HT1080 (cell line): ENCODE data around the gene CCNI. TPM values are rescaled to one million over a fixed set of nuclear protein-coding genes. Genes with fewer than 3 reads are reported as not detected.

Source experiments
- DNase-seq: peaks from one replicate; pipeline ENCODE4 v3.0.0-alpha.2; 2015; ENCODE audit warnings: low read depth
- total RNA-seq: library from RNA; depleted of rRNA; stranded (reverse); fragments of >200 nt; shearing (Covaris generic); gene quantifications from 2 replicates; pipeline ENCODE4 v1.2.3, GENCODE V29; 2014; rRNA removed

The CCNI gene
- total RNA-seq, 1 experiment from 2014 or later: 108 TPM

GRCh38 chr4:77007358-77008230 is 68.2 kb downstream of the CCNI start:
- DNase-seq: peak; percentile 75

- DNase-seq: no peak
Measured at GRCh38 chr4:77006753-77007353, 68.9 kb downstream of the CCNI start.

GRCh38 chr4:77003400-77003799 is 72.4 kb downstream of the CCNI start:
- DNase-seq: peak; percentile 43

DNA sequence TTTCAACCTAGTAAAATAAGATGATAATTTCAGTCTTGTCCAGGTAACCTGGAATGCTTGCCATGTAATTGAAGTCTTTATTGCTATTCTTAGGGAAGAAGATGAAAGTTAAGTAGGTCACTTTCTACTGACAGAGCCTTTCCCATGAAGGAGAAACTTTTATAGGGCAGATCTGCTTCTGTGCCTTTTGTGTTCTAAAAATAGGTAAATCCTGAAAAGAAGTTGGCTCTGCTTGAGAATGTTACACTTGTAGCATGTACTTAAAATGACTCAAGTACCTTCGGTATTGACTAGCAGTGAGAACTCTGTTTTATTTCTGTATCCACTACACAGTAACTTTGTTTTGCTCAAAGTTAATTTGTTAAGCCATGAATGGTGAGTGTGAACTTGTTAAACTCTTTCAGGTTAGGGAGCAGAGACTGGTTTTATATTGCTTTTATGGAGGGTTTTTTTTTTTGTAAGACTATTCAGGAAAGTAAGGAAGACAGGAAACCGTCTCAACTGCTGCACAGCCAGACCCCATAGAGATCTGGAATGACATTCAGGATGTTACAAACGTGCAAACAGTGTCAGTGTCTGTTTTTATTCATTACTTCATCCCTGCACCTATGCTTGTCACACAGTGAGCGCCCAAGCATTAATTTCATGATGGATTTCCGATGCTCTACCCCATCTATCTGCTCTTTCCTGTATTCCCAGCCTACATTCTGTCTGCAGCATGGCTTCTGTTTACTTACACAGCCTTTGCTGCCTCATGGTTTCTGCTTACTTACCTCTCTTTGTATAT is 73.3 kb downstream of the CCNI start:
- no peak for DNase-seq

- peak; percentile 84 for DNase-seq
Measured at GRCh38 chr4:77001907-77002306, 73.9 kb downstream of the CCNI start.

DNA sequence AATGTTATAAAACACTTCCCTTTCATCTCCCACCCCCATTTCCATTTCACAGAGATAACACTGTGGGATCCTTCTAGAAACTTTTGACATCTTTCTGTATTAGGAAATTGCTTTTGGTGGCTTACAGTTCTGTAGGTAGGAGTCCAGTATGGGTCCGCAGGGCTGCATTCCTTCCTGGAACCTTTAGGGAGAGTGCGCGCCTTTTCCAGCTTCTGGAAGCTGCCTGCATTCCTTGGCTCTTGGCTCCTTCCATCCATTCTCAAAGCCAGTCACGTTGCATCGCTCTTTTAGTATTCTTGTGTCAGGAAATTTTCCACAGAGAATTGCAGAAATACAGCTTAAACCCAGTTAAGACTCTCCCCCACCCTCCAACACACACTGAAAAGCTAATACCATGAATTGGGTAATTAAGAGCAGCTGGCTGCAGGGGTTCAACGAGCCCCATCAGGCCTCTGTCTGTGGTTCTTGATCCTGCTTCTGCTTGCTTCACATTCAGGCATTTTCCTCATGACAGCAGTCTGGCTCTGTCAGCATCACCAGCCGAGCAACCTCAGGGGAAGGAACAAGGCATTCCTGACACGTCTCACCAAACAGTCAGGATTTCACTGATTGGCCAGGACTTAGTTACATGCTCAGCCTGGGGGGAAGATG is 77.4 kb downstream of the CCNI start:
- DNase-seq: no peak

DNA sequence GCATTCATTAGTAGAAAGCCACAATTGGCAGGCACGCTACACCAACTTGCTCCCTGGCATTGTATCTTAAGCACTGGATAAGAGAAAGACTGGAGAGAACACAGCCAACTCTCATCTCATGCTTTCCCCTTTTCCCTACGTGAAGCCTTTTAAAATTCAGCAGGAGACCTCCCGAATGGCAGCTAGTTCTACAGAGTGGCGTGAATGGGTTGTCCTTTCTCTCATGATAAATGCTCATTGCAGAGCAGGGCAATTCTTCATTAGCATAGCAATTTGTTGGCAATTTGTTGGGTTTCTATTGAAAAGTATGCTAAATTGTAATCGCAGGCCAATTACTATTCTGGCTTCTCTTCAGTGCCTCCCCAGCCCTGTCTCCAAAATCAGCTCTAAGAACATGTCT is 78.3 kb downstream of the CCNI start:
- no peak for DNase-seq

Other genes with a start within 250 kb of the CCNI start
- gene SOWAHB, start 177.8 kb downstream of the CCNI start, total RNA-seq: 0.03 TPM in 1 of 2 replicates, not detected in the other
- gene SEPTIN11, start 126.2 kb downstream of the CCNI start, total RNA-seq: 134 and 158 TPM in 2 replicates
- gene CCNG2, start 81.2 kb upstream of the CCNI start, total RNA-seq: 2.4 and 8.1 TPM in 2 replicates